Effector memory CD8-positive, alpha-beta T cell (primary cell): ENCODE measurements around the gene SYCE3.

ENCODE experiments used
- ATAC-seq: fragments of 150-1000 bp; cut with Tn5 transposase; replicated peaks from 2 replicates; pipeline ENCODE4 v1.10.0; 2021; ENCODE audit warnings: mild to moderate bottlenecking, moderate library complexity
- DNase-seq, 3 experiments: peaks; one replicate each; pipeline ENCODE4 v3.0.0; 2021
- H3K27ac Mint-ChIP-seq, 2 donors: one replicate each; pipeline ENCODE4 v1.8.0; 2022; ENCODE audit warnings: mild to moderate bottlenecking in 2 of 2, mixed read lengths in 2 of 2, moderate library complexity in 2 of 2
- H3K27me3 Mint-ChIP-seq, 2 donors: one replicate each; pipeline ENCODE4 v1.8.0; 2022; ENCODE audit warnings: mixed read lengths in 2 of 2
- H3K36me3 Mint-ChIP-seq: one replicate; pipeline ENCODE4 v1.8.0; 2022; ENCODE audit warnings: mild to moderate bottlenecking, moderate library complexity, mixed read lengths; ENCODE audit not compliant: insufficient read depth
- H3K4me1 Mint-ChIP-seq, 2 donors: one replicate each; pipeline ENCODE4 v1.8.0; 2022; ENCODE audit warnings: low read depth in 2 of 2, mixed read lengths in 2 of 2
- H3K4me3 Mint-ChIP-seq, 2 donors: one replicate each; pipeline ENCODE4 v1.8.0; 2022; ENCODE audit warnings: mild to moderate bottlenecking in 2 of 2, mixed read lengths in 2 of 2, moderate library complexity in 2 of 2
- H3K9me3 Mint-ChIP-seq, 2 donors: one replicate each; pipeline ENCODE4 v1.8.0; 2022; ENCODE audit warnings: mixed read lengths in 2 of 2

Gene SYCE3

GRCh38 chr22:50564289-50564688 is 1.6 kb upstream of the SYCE3 start:
- no peaks in the 10 kb centered on the region for H3K27me3 Mint-ChIP-seq

GRCh38 chr22:50563413-50564160 is 868 bp upstream of the SYCE3 start:
- no peak for DNase-seq
- H3K4me1 Mint-ChIP-seq = peaks cover 16 to 21% of the 10 kb centered on the region in 2 donors
- peak overlapping the region; percentile 77 to 79 for H3K27ac Mint-ChIP-seq
- no peak for ATAC-seq
- peaks cover 12% of the 10 kb centered on the region for H3K36me3 Mint-ChIP-seq
- no peaks in the 10 kb centered on the region for H3K27me3 Mint-ChIP-seq
- H3K9me3 Mint-ChIP-seq = no peaks in the 10 kb centered on the region
- H3K4me3 Mint-ChIP-seq = peak overlapping the region; percentile 91

More at GRCh38 chr22:50564289-50564688, 1.6 kb upstream of the SYCE3 start:
- Mint-ChIP-seq H3K9me3 (no peaks in the 10 kb centered on the region), H3K4me1 (peaks cover 16 to 21% of the 10 kb centered on the region in 2 donors), H3K36me3 (peaks cover 16% of the 10 kb centered on the region), H3K27ac (no peak overlapping the region), H3K4me3 (no peak overlapping the region)
- no peak for DNase-seq
- ATAC-seq = no peak

- Mint-ChIP-seq H3K4me3 (peak overlapping the region; percentile 71 to 73), H3K27me3 (no peaks in the 10 kb centered on the region), H3K36me3 (peaks cover 9% of the 10 kb centered on the region), H3K27ac (peak overlapping the region; percentile 80 to 87), H3K9me3 (no peaks in the 10 kb centered on the region), H3K4me1 (peaks cover 16 to 21% of the 10 kb centered on the region in 2 donors)
- DNase-seq (no peak), ATAC-seq (peak; percentile 17)
Observed at GRCh38 chr22:50561401-50562358, 1.0 kb downstream of the SYCE3 start.

DNA sequence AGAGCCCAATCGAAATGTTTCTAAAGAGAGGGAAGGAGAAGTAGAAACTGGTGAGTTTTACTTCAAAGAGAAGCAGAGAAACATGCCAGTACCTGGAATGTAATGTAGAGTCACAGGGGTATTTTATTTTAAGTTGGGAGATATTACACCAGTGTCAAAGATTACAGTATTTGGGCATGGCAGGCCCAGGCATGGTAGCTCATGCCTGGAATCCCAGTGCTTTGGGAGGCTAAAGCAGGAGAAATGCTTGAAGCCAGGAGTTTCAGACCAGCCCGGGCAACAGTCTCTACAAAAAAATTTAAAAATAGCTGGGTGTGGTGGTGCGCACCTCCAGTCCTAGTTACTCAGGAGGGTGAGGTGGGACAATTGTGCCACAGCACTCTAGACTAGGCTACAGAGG is 2.7 kb downstream of the SYCE3 start:
- ATAC-seq (no peak), DNase-seq (no peak)
- Mint-ChIP-seq H3K27me3 (no peaks in the 10 kb centered on the region), H3K27ac (no peak overlapping the region), H3K36me3 (peaks cover 9% of the 10 kb centered on the region), H3K4me1 (peaks cover 16 to 21% of the 10 kb centered on the region in 2 donors), H3K4me3 (no peak overlapping the region), H3K9me3 (no peaks in the 10 kb centered on the region)

GRCh38 chr22:50556703-50557102 is 6.0 kb downstream of the SYCE3 start:
- Mint-ChIP-seq H3K36me3 (peaks cover 9% of the 10 kb centered on the region), H3K9me3 (no peaks in the 10 kb centered on the region), H3K4me3 (no peak overlapping the region), H3K27me3 (no peaks in the 10 kb centered on the region), H3K27ac (no peak overlapping the region), H3K4me1 (peaks cover 8% of the 10 kb centered on the region in 2 donors)
- DNase-seq = no peak
- no peak for ATAC-seq

- Mint-ChIP-seq H3K4me1 (peaks cover 10 to 15% of the 10 kb centered on the region in 2 donors), H3K9me3 (no peaks in the 10 kb centered on the region), H3K27me3 (no peaks in the 10 kb centered on the region), H3K4me3 (no peak overlapping the region), H3K27ac (no peak overlapping the region), H3K36me3 (peaks cover 9% of the 10 kb centered on the region)
- DNase-seq (no peak), ATAC-seq (no peak)
Observed at GRCh38 chr22:50553310-50553709, 9.4 kb downstream of the SYCE3 start.

- Mint-ChIP-seq H3K27me3 (no peaks in the 10 kb centered on the region), H3K27ac (peak overlapping the region in 1 of 2 donors; percentile 91), H3K9me3 (no peaks in the 10 kb centered on the region), H3K4me3 (peak overlapping the region in 1 of 2 donors; percentile 77), H3K36me3 (peaks cover 9% of the 10 kb centered on the region), H3K4me1 (peaks cover 10 to 15% of the 10 kb centered on the region in 2 donors)
- DNase-seq (no peak), ATAC-seq (no peak)
Observed at GRCh38 chr22:50551160-50551752, 11.5 kb downstream of the SYCE3 start.

GRCh38 chr22:50550395-50550794 is 12.3 kb downstream of the SYCE3 start:
- peak overlapping the region; percentile 87 to 91 for H3K27ac Mint-ChIP-seq
- DNase-seq (no peak), ATAC-seq (no peak)
- no peaks in the 10 kb centered on the region for H3K27me3 Mint-ChIP-seq
- no peaks in the 10 kb centered on the region for H3K9me3 Mint-ChIP-seq
- peak overlapping the region; percentile 77 to 83 for H3K4me3 Mint-ChIP-seq
- peaks cover 19 to 24% of the 10 kb centered on the region in 2 donors for H3K4me1 Mint-ChIP-seq
- H3K36me3 Mint-ChIP-seq = peaks cover 9% of the 10 kb centered on the region

- ATAC-seq = peak; percentile 2
- H3K27me3 Mint-ChIP-seq = no peaks in the 10 kb centered on the region
- peaks cover 31 to 35% of the 10 kb centered on the region in 2 donors for H3K4me1 Mint-ChIP-seq
- peak overlapping the region; percentile 77 to 83 for H3K4me3 Mint-ChIP-seq
- H3K36me3 Mint-ChIP-seq = peaks cover 17% of the 10 kb centered on the region
- H3K9me3 Mint-ChIP-seq = no peaks in the 10 kb centered on the region
- peak overlapping the region in 1 of 2 donors; percentile 87 for H3K27ac Mint-ChIP-seq
- no peak for DNase-seq
Observed at GRCh38 chr22:50548921-50549790, 13.6 kb downstream of the SYCE3 start.

- Mint-ChIP-seq H3K27me3 (no peaks in the 10 kb centered on the region), H3K9me3 (no peaks in the 10 kb centered on the region), H3K36me3 (peaks cover 17% of the 10 kb centered on the region), H3K4me1 (peaks cover 31 to 35% of the 10 kb centered on the region in 2 donors), H3K4me3 (peak overlapping the region; percentile 56 to 77), H3K27ac (peak overlapping the region; percentile 79 to 90)
- DNase-seq = peak in 2 of 3 experiments; percentile 38 to 54
- peak; percentile 50 for ATAC-seq
Observed at GRCh38 chr22:50548040-50548920, 14.4 kb downstream of the SYCE3 start.

DNA sequence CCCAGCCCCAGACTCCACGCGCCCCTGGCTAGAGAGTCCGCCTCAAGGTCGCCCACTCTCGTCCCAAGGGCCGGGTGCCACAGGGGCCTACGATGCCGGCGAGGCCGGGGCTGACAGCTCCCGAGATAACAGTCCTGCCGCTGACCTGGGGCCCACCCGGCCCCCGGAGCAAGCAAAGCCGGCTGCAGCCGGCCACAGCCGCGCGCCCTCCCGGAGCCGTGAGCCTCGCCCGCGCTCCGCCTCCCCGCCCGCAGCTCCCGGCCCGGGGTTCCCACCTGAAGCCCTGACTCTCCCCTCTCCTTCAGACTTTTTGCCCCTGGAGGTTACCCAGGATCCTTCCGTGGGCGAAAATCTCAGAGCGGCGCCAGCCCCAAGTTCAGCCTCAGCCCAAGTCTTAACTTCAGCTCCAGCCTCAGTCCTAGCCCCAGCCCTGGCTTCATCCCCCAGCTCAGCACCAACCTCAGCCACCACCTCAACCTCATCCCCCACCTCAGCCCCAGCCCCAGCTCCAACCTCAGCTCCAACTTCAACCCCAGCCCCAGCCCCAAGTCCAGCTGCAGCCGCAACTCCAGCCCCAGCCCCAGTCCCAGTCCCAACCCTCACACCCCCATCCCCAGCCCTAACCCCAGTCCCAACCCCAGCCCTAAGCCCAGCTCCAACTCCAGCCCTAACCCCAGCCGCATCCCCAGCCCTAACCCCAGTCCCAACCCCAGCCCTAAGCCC is 15.3 kb downstream of the SYCE3 start:
- Mint-ChIP-seq H3K36me3 (peaks cover 17% of the 10 kb centered on the region), H3K27me3 (no peaks in the 10 kb centered on the region), H3K4me3 (peak overlapping the region; percentile 56 to 59), H3K9me3 (no peaks in the 10 kb centered on the region), H3K27ac (peak overlapping the region; percentile 79 to 90), H3K4me1 (peaks cover 33 to 35% of the 10 kb centered on the region in 2 donors)
- ATAC-seq (no peak), DNase-seq (no peak)
